IPS-15b (cell line): Measurements from ENCODE around the gene MANSC4.

Source experiments
- H3K27me3 ChIP-seq: one replicate; pipeline ENCODE4 v1.6.1; 2013; ENCODE audit warnings: low read length; ENCODE audit not compliant: control insufficient read depth, insufficient read depth
- H3K36me3 ChIP-seq: one replicate; pipeline ENCODE4 v1.6.1; 2013; ENCODE audit warnings: low read length; ENCODE audit not compliant: control insufficient read depth, insufficient read depth
- H3K4me1 ChIP-seq: one replicate; pipeline ENCODE4 v1.6.1; 2013; ENCODE audit warnings: mild to moderate bottlenecking, low read length; ENCODE audit not compliant: control insufficient read depth, insufficient read depth
- H3K4me3 ChIP-seq: one replicate; pipeline ENCODE4 v1.5.1; 2013; ENCODE audit warnings: low read depth, low read length
- H3K9ac ChIP-seq: one replicate; pipeline ENCODE4 v1.6.1; 2013; ENCODE audit warnings: low read depth, mild to moderate bottlenecking, low read length
- H3K9me3 ChIP-seq: one replicate; pipeline ENCODE4 v1.6.1; 2013; ENCODE audit warnings: mild to moderate bottlenecking, low read length; ENCODE audit not compliant: control insufficient read depth, insufficient read depth

The MANSC4 gene

DNA sequence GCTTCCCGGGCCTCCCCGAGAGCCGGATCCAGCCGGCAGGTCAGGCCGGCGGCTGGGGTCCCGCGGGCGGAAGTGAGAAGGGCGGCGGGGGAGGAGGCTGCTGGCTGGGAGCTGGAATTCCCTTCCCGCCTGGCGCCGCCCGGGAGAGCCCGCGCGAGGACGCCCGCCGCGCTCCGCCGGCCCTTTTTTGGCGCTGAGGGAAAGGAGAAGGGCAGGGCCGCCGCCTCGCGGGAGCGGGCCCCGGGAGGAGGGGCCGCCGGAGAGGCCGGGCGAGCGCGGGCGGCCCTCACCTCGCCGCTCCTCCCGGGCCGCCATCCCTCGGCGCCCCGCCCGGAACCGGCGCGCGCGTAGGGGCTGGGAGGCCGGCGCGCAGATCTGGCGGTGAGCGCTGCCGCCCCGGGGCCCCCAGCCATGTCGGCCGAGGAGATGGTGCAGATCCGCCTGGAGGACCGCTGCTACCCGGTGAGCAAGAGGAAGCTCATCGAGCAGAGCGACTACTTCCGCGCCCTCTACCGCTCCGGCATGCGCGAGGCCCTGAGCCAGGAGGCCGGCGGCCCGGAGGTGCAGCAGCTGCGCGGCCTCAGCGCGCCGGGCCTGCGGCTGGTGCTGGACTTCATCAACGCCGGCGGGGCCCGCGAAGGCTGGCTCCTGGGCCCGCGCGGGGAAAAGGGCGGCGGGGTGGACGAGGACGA lies at the start of gene MANSC4, which contains the start of gene KLHL42:
TSS of gene MANSC4 (minus strand) at position 317 of the 692 bp plus-strand sequence. CDS start 8,960 bp downstream, outside the sequence.
TSS of gene KLHL42 (plus strand) at position 314 of the 692 bp plus-strand sequence. CDS start at position 412, 98 bp downstream.
- Histone ChIP-seq H3K4me1 (peaks cover 11% of the 10 kb centered on the region), H3K36me3 (no peaks in the 10 kb centered on the region), H3K4me3 (peak within 1 kb of the TSS; percentile 91), H3K27me3 (no peaks in the 10 kb centered on the region), H3K9me3 (no peaks in the 10 kb centered on the region), H3K9ac (peak within 1 kb of the TSS; percentile 60)

DNA sequence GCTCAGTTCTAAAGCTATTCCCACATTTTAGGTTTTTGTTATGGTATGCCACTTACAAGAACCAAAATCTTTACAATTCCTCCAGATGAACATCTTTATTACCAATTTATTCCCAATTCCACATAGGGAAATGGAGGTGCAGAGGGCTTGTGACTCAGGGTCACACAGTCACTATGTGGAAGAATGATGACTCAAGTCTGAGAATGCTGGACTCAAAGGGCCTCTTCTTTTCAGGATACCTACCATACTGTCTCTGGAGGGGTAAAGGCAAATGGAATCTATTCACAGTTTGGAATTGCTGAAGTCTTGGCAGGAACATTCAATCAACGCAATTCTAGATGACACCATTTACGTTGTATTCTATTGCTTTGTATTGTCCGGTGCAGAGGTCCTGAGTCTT lies 48.2 kb upstream of the MANSC4 start:
- no peaks in the 10 kb centered on the region for H3K9me3 ChIP-seq
- H3K36me3 ChIP-seq = no peaks in the 10 kb centered on the region
- no peaks in the 10 kb centered on the region for H3K27me3 ChIP-seq
- no peaks in the 10 kb centered on the region for H3K4me1 ChIP-seq
- H3K9ac ChIP-seq = no peak overlapping the region
- H3K4me3 ChIP-seq = no peak overlapping the region

DNA sequence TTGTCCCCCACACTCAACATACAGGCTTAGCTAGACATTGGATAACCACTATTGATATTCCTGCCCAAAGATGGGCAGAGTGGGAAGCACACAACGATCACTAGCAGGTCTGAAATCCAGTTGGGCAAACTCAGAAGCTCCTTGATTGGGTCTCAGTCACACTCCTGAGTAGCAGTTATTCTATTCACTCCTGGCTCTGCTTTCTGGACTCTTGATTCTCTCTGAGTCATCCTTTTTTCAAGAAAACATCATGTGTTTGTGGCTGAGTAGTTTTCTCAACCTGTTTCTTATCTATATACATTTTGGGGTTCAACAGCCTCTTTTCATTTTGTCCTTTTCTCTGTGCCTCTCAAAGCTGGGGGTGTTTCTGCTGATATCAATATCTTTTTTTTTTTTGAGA lies 46.0 kb upstream of the MANSC4 start:
- no peaks in the 10 kb centered on the region for H3K27me3 ChIP-seq
- no peaks in the 10 kb centered on the region for H3K9me3 ChIP-seq
- H3K9ac ChIP-seq = no peak overlapping the region
- no peak overlapping the region for H3K4me3 ChIP-seq
- no peaks in the 10 kb centered on the region for H3K36me3 ChIP-seq
- no peaks in the 10 kb centered on the region for H3K4me1 ChIP-seq

DNA sequence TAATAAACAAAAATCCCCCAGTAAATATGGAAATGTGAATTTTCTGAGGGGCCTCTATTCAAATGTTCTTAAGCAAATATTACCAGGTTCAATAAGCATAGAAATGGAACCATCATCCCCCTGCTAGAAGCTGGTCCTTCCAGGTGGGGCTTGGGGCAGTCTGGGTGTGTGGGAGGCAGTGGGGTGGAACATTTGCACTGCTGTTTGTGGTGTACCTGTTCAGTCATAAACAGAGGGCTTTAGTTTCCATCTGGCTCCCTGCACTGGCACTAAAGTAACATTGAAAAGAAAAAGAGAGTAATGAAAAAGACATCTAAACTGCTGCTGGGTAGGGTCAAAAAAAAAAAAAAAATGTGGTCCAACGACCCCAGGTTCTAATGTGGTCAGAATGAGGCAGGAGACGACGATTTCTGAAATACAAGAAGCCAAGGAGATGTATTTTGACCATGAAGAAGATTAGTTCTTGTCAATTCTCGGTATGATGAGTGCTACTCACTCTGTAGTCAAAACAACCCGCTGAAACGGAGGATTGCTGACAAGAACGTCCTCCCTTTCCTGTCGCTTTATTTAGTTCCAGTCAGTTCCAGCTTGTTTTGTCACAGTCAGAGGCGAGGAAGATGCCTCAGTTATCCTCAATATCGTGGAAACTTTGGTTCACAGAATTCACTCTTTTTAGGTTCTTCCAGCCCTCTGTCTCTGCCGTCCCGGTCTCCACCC lies 44.2 kb upstream of the MANSC4 start:
- no peaks in the 10 kb centered on the region for H3K36me3 ChIP-seq
- no peaks in the 10 kb centered on the region for H3K9me3 ChIP-seq
- H3K27me3 ChIP-seq = no peaks in the 10 kb centered on the region
- no peak overlapping the region for H3K9ac ChIP-seq
- no peak overlapping the region for H3K4me3 ChIP-seq
- no peaks in the 10 kb centered on the region for H3K4me1 ChIP-seq

DNA sequence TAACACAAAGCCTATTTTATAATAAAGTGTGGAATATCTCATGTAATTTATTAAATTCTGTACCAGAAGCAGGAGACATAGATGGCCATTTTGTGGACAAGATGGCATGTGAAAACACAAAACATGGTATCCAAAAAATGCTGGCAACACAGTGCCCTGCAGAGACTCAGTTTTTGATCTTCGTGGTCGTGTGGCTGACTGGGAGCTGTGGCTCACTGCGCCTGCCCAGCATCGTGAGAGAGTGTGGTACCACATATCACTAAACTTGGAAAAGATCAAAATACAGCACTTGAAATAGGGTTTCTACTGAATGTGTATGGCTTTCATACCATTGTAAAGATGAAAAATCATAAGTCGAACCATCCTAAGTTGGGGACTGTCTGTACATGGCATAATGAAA lies 43.0 kb upstream of the MANSC4 start:
- H3K9ac ChIP-seq = no peak overlapping the region
- no peak overlapping the region for H3K4me3 ChIP-seq

DNA sequence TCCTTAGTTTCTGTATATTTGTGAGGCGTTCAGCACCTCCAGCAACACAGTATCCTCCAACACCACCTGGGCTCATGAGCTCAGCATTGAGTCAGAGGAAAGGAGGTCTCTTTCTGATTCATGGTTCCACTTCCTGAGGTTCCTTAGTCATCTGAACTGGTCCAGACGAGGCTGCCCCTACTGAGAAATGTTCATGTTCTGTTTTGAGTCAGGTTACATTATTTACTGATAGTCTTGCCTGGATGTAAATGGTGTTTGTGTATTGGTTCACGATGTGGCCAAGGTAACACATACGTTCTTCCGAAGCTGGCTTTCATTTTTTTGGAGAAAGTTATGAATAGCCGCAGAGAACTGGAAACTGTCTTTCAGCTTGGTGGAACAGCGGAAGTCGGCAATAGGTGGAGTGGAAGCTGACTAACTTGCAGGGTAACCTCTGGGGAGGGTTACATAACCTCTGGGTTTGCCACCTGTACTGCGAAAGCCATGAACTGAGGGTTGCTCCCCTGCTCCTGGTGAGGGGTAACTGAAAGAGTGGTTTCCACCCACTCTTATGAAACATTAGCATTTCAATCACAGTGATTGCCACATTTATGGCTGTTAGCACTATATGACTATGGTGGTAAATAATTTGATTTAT lies 42.2 kb upstream of the MANSC4 start:
- no peak overlapping the region for H3K4me3 ChIP-seq
- no peaks in the 10 kb centered on the region for H3K4me1 ChIP-seq
- H3K9ac ChIP-seq = no peak overlapping the region
- no peaks in the 10 kb centered on the region for H3K36me3 ChIP-seq
- no peaks in the 10 kb centered on the region for H3K9me3 ChIP-seq
- no peaks in the 10 kb centered on the region for H3K27me3 ChIP-seq

More for the DNA sequence above, 43.0 kb upstream of the MANSC4 start:
- Histone ChIP-seq H3K36me3 (no peaks in the 10 kb centered on the region), H3K4me1 (no peaks in the 10 kb centered on the region), H3K27me3 (no peaks in the 10 kb centered on the region), H3K9me3 (no peaks in the 10 kb centered on the region)

DNA sequence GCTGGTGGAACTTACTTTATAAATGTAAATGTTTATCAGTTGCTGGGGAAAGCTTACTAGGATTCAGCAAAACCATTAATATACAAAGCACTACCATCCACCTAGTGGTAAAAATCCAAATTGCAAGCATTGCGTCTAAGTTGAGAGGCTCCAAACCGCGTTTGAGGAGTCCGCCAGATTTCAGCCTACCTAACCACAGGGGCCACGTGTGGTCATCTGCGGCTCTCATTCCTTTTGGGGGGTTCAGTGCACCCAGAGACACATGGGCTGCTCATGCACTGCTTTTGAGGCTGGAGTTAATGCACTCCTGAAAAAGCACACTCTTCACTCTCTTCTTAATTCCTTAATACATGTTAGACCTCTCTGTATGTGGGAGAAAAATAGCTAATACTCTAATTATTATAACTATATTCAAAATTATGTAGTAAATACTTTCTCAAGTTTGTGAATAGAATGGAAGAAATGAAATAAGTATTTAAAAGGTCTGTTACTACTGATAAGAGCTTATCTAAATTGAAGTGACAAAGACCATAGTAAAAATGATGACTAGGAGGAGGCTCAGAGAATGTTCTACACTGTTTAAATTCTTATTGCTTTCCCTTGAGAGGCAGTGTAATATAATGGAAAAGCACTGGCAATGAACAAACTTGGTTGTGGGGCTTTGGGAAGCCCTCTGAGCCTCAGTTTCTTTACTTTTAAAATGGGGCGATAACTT lies 41.4 kb upstream of the MANSC4 start:
- no peaks in the 10 kb centered on the region for H3K9me3 ChIP-seq
- H3K4me1 ChIP-seq = no peaks in the 10 kb centered on the region
- no peak overlapping the region for H3K9ac ChIP-seq
- no peaks in the 10 kb centered on the region for H3K36me3 ChIP-seq
- no peak overlapping the region for H3K4me3 ChIP-seq
- H3K27me3 ChIP-seq = no peaks in the 10 kb centered on the region

DNA sequence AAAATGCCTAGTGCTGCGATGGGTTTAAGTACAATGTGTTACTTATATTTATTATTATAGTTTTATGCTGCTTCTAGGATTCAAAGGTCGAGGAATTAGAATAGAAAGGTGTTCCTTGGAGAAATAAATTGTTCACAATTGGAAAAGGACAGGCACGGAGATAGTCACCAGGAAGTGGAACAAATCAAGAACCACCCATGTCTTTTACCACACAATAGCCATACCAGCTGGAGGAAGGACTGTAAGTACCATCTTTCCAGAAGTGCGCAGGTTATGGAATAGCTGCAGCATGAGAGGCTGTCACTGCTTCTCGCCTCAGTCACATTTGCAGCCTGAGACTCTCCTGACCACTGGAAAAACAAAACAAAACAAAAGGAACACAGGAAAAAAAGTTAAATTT lies 40.5 kb upstream of the MANSC4 start:
- H3K36me3 ChIP-seq = no peaks in the 10 kb centered on the region
- H3K27me3 ChIP-seq = no peaks in the 10 kb centered on the region
- H3K9ac ChIP-seq = no peak overlapping the region

DNA sequence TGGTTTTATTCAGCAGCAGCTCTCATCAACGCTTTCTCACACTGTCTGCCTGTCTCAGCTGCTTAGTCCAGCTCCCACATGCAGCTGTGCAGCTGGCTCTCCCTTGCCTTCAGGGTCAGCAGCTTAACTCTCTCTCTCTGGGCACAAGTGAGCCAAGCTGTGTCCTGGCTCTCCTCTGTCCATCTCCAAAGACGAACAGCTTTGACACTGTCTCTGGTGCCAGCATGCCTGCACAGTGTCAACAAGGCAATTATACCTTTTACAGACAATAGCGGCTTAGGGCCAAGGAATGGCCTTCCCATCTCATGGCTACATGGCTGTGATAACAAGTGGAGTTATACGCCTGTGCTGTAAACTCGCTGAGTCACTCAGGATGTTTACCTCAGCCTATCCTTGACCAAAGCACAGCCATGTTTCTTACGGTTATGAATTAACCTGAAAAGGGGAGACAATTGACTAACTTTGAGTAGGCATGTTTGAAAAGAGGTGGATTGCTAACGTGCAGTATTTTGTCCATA lies 38.4 kb upstream of the MANSC4 start:
- Histone ChIP-seq H3K9me3 (no peaks in the 10 kb centered on the region), H3K9ac (no peak overlapping the region), H3K4me3 (no peak overlapping the region), H3K27me3 (no peaks in the 10 kb centered on the region), H3K36me3 (no peaks in the 10 kb centered on the region), H3K4me1 (no peaks in the 10 kb centered on the region)

More for the DNA sequence above, 40.5 kb upstream of the MANSC4 start:
- Histone ChIP-seq H3K4me1 (no peaks in the 10 kb centered on the region), H3K9me3 (no peaks in the 10 kb centered on the region), H3K4me3 (no peak overlapping the region)

DNA sequence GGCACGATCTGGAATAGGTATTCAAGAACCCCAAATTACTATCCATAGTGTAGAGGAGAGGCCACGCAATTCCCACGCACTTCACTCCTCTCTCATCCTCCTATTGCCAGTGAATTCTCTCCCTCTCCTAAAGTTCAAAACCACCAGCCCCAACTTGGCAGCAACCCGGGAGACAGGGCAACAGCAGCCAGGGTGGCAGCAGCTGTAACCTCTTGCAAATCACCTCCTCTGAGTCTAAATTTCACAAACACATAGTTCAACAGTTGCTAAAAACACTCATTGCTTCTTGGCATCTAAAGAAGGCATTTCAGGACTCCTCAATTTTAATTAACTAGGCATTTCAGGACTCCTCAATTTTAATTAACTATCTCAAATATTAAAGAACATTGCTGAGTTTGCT lies 37.7 kb upstream of the MANSC4 start:
- no peaks in the 10 kb centered on the region for H3K27me3 ChIP-seq
- no peak overlapping the region for H3K9ac ChIP-seq
- H3K36me3 ChIP-seq = no peaks in the 10 kb centered on the region
- H3K9me3 ChIP-seq = no peaks in the 10 kb centered on the region
- H3K4me1 ChIP-seq = no peaks in the 10 kb centered on the region
- H3K4me3 ChIP-seq = no peak overlapping the region

DNA sequence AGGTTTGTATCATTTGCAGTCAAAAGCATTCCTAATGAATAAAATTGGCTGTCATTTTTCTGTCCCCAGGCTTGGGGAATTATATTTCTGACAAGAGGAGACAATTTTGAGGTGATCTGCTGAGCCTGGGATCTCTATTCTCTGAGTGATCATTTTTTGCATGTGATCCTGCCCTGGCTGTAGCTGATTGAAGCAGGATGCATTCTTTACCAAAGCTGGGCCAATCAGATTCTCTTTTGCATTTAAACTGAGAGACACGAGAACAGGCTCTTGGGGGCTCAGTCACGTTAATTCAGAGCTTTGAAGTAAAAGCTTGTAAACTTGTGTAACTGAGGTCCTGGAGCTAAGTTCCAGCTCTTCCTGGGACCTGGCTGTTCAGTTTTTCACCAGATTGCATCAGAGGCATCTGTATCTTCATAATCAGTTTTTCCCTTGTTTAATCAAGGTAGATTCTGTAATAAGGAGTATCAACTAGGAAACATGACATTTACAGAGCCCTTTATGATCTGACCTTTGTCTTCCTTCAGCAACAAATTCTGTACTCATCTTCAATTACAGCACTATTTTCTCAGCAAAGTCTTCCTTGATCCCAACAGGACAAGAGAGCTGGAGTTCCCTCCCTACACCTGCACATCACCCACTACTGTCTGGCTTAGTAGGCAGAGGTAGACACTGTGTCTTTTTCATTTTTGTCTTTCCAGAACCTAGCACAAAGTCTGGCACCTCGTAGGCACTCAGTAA lies 35.0 kb upstream of the MANSC4 start:
- no peaks in the 10 kb centered on the region for H3K36me3 ChIP-seq
- H3K9ac ChIP-seq = no peak overlapping the region
- no peaks in the 10 kb centered on the region for H3K27me3 ChIP-seq
- H3K4me3 ChIP-seq = no peak overlapping the region
- no peaks in the 10 kb centered on the region for H3K9me3 ChIP-seq
- H3K4me1 ChIP-seq = no peaks in the 10 kb centered on the region
